ENCODE measurements around the gene UBFD1. TPM values are rescaled to one million over a fixed set of nuclear protein-coding genes. Genes with fewer than 3 reads are reported as not detected.

The UBFD1 gene
- total and polyA plus RNA-seq, 7 donors, result 44.8 to 147 (median 115) TPM

GRCh38 chr16:23549938-23550337 is 7.6 kb upstream of the UBFD1 start:
- H3K9me3 ChIP-seq, result no peaks in the 10 kb centered on the region
- intact Hi-C loops (cut with DNase I), result loop anchor here in 1 of 2 donors (10.0 kb wide), 2 partner anchors 95 to 995 kb away; partner anchors contain the start of gene COG7
- no peak overlapping the region for H3K4me3 ChIP-seq
- H3K27ac ChIP-seq, result no peak overlapping the region
- DNase-seq (no peak), ATAC-seq (no peak)
- no peaks in the 10 kb centered on the region for H3K27me3 ChIP-seq (ENCODE audit: insufficient read depth in 3 of 3, low read length in 2 of 3)
- H3K36me3 ChIP-seq (ENCODE audit: insufficient read depth in 1 of 2, low read depth in 1 of 2), result peaks cover 16 to 98% of the 10 kb centered on the region in 2 donors
- no peaks in the 10 kb centered on the region for H3K4me1 ChIP-seq
- WGBS, 3 donors, result 95 to 97% (median 97%) methylated on average over 5 of the region's 5 CpGs
- TF ChIP-seq CTCF (IDR thresholded peaks at IDR 0.05), result no peak

GRCh38 chr16:23552161-23552560 is 5.4 kb upstream of the UBFD1 start:
- intact Hi-C loops (cut with DNase I), result loop anchor here in 1 of 2 donors (10.0 kb wide), 2 partner anchors 97 to 993 kb away; partner anchors contain the start of gene COG7
- Histone ChIP-seq H3K4me1 (peaks cover 6% of the 10 kb centered on the region), H3K4me3 (no peak overlapping the region), H3K27ac (no peak overlapping the region), H3K27me3 (ENCODE audit: insufficient read depth in 3 of 3, low read length in 2 of 3) (no peaks in the 10 kb centered on the region), H3K9me3 (no peaks in the 10 kb centered on the region), H3K36me3 (ENCODE audit: insufficient read depth in 1 of 2, low read depth in 1 of 2) (peaks cover 12 to 77% of the 10 kb centered on the region in 2 donors)
- 75 to 86% (median 78%) methylated on average over 6 of the region's 6 CpGs for WGBS, 3 donors
- ATAC-seq (no peak), DNase-seq (no peak)
- no peak for TF ChIP-seq CTCF (IDR thresholded peaks at IDR 0.05)

- WGBS, 3 donors, result 78 to 86% (median 85%) methylated on average over 3 of the region's 3 CpGs
- intact Hi-C loops (cut with DNase I), result loop anchor here in 1 of 2 donors (10.0 kb wide), 2 partner anchors 100 to 990 kb away; partner anchors contain the start of gene COG7
Measured at GRCh38 chr16:23554536-23554935, 3.0 kb upstream of the UBFD1 start.

GRCh38 chr16:23557779-23558702 is 514 bp downstream of the UBFD1 start:
- Histone ChIP-seq H3K9me3 (no peaks in the 10 kb centered on the region), H3K4me3 (peak overlapping the region; percentile 85), H3K27ac (peak overlapping the region; percentile 93), H3K36me3 (ENCODE audit: insufficient read depth in 1 of 2, low read depth in 1 of 2) (peaks cover 21 to 61% of the 10 kb centered on the region in 2 donors), H3K4me1 (peaks cover 52% of the 10 kb centered on the region), H3K27me3 (ENCODE audit: insufficient read depth in 3 of 3, low read length in 2 of 3) (no peaks in the 10 kb centered on the region)
- 0 to 1% (median 0%) methylated on average over 39 to 60 of the region's 60 CpGs for WGBS, 3 donors
- TF ChIP-seq CTCF (IDR thresholded peaks at IDR 0.05), result no peak
- intact Hi-C loops (cut with DNase I), result loop anchor here (1.0 to 10.0 kb wide), 5 partner anchors 38 to 987 kb away; partner anchors contain the start of genes NDUFAB1 (in 2 of the 2), COG7 (in 1 of the 2) and GGA2 (in 1 of the 2)
- ATAC-seq (peak; percentile 4 to 17 (median 10)), DNase-seq (peak in 1 of 2 donors; percentile 42)

More at GRCh38 chr16:23554536-23554935, 3.0 kb upstream of the UBFD1 start:
- DNase-seq (no peak), ATAC-seq (no peak)
- peaks cover 17% of the 10 kb centered on the region for H3K4me1 ChIP-seq
- H3K27me3 ChIP-seq (ENCODE audit: insufficient read depth in 3 of 3, low read length in 2 of 3), result no peaks in the 10 kb centered on the region
- H3K36me3 ChIP-seq (ENCODE audit: insufficient read depth in 1 of 2, low read depth in 1 of 2), result peaks cover 17 to 61% of the 10 kb centered on the region in 2 donors
- H3K9me3 ChIP-seq, result no peaks in the 10 kb centered on the region
- no peak overlapping the region for H3K27ac ChIP-seq
- no peak for TF ChIP-seq CTCF (IDR thresholded peaks at IDR 0.05)
- H3K4me3 ChIP-seq, result no peak overlapping the region

Data from psoas muscle (tissue), 8 donors.